HepG2 (cell line): ENCODE measurements around the gene BLOC1S1. TPM values are rescaled to one million over a fixed set of nuclear protein-coding genes. Genes with fewer than 3 reads are reported as not detected.

Source experiments
- ATAD3A ChIP-seq: sonication (generic); formaldehyde crosslinking; IDR thresholded peaks from 2 replicates; pipeline ENCODE4 v1.4.0; 2020; ENCODE audit warnings: missing genetic modification reagents
- ATF7 ChIP-seq, 2 experiments: fragments of 450-650 bp in 1 of 2; sonication (generic) in 1 of 2; formaldehyde crosslinking in 1 of 2; IDR thresholded peaks; 2 replicates each; pipeline versions ENCODE4 v1.4.0 to v1.6.1; 2016 to 2020; ENCODE audit warnings: antibody characterized with exemption in 1 of 2, mild to moderate bottlenecking in 1 of 2, missing genetic modification reagents in 1 of 2
- CBX5 ChIP-seq: sonication (generic); formaldehyde crosslinking; IDR thresholded peaks from 2 replicates; pipeline ENCODE4 v1.4.0; 2020; ENCODE audit warnings: missing genetic modification reagents, borderline replicate concordance
- DNMT1 ChIP-seq: sonication (generic); formaldehyde crosslinking; IDR thresholded peaks from 2 replicates; pipeline ENCODE4 v1.5.1; 2020; ENCODE audit warnings: mild to moderate bottlenecking, missing genetic modification reagents
- GTF2F1 ChIP-seq: fragments of 150-350 bp; IDR thresholded peaks from 2 replicates; pipeline ENCODE4 v1.6.1; 2014; ENCODE audit warnings: low read length
- HDAC1 ChIP-seq: sonication (generic); formaldehyde crosslinking; IDR thresholded peaks from 2 replicates; pipeline ENCODE4 v1.5.1; 2020; ENCODE audit warnings: mild to moderate bottlenecking, missing genetic modification reagents
- HNRNPH1 ChIP-seq: fragments of 200-400 bp; formaldehyde crosslinking; optimal IDR thresholded peaks from 2 replicates; pipeline ENCODE3; 2017; ENCODE audit warnings: mild to moderate bottlenecking, low read depth, low read length
- HNRNPUL1 ChIP-seq: fragments of 200-400 bp; formaldehyde crosslinking; IDR thresholded peaks from 2 replicates; pipeline ENCODE4 v1.6.1; 2017; ENCODE audit warnings: low read depth, mild to moderate bottlenecking, low read length, moderate library complexity
- KDM2A ChIP-seq: sonication (generic); formaldehyde crosslinking; IDR thresholded peaks from 2 replicates; pipeline ENCODE4 v1.4.0; 2020; ENCODE audit warnings: low read depth, missing genetic modification reagents, borderline replicate concordance
- NR2C2 ChIP-seq: sonication (generic); formaldehyde crosslinking; IDR thresholded peaks from 2 replicates; pipeline ENCODE4 v1.4.0; 2020; ENCODE audit warnings: missing genetic modification reagents, mild to moderate bottlenecking, moderate library complexity, borderline replicate concordance
- PBX3 ChIP-seq: sonication (generic); formaldehyde crosslinking; IDR thresholded peaks from 2 replicates; pipeline ENCODE4 v1.8.1; 2023; ENCODE audit warnings: missing genetic modification reagents, inconsistent platforms, borderline replicate concordance
- RCOR2 ChIP-seq: IDR thresholded peaks from 2 replicates; pipeline ENCODE4 v1.6.1; 2016; ENCODE audit warnings: missing biosample characterization, missing genetic modification reagents
- RFX3 ChIP-seq: IDR thresholded peaks from 2 replicates; pipeline ENCODE4 v1.6.1; 2016; ENCODE audit warnings: missing biosample characterization, missing genetic modification reagents
- RFX5 ChIP-seq: IDR thresholded peaks from 2 replicates; pipeline ENCODE4 v1.6.1; 2011; ENCODE audit warnings: low read depth, low read length, improper control_type of control experiment
- U2AF1 ChIP-seq: fragments of 200-400 bp; formaldehyde crosslinking; optimal IDR thresholded peaks from 2 replicates; pipeline ENCODE3; 2017; ENCODE audit warnings: mild to moderate bottlenecking, low read depth, low read length
- ZNF292 ChIP-seq: sonication (generic); formaldehyde crosslinking; IDR thresholded peaks from 2 replicates; pipeline ENCODE4 v1.8.1; 2022; ENCODE audit warnings: mild to moderate bottlenecking, low read depth, missing genetic modification reagents, borderline replicate concordance
- ZNF296 ChIP-seq: sonication (generic); formaldehyde crosslinking; conservative IDR thresholded peaks from 2 replicates; pipeline ENCODE4 v1.5.0; 2020; ENCODE audit warnings: mild to moderate bottlenecking, missing genetic modification reagents
- ZNF768 ChIP-seq: sonication (generic); formaldehyde crosslinking; IDR thresholded peaks from 2 replicates; pipeline ENCODE4 v1.4.0; 2020; ENCODE audit warnings: missing genetic modification reagents
- ZNF841 ChIP-seq: sonication (generic); formaldehyde crosslinking; IDR thresholded peaks from 2 replicates; pipeline ENCODE4 v1.8.1; 2023; ENCODE audit warnings: missing genetic modification reagents, borderline replicate concordance
- polyA plus RNA-seq, 8 experiments: library from polyadenylated mRNA; depleted of rRNA in 3 of 8; stranded (reverse) in 7 of 8; unstranded in 1 of 8; fragments of >200 nt; fragmentation: Illumina TruSeq in 4 of 8; extraction: Trizol in 4 of 8; gene quantifications; 2 replicates each; pipeline versions ENCODE4 v1.2.1 to v1.2.3, GENCODE V29; 2011 to 2016; ENCODE audit warnings: low read depth in 4 of 8, missing spikeins in 1 of 8, mixed read lengths in 1 of 8; ENCODE audit not compliant: insufficient read depth in 1 of 8
- total RNA-seq, 5 experiments: library from RNA; depleted of rRNA; stranded (reverse); fragments of >200 nt; fragmentation: Illumina TruSeq; extraction: Trizol; gene quantifications; 2 replicates each; pipeline ENCODE4 v1.2.3, GENCODE V29; 2016; ENCODE audit warnings: low read depth in 1 of 5
- TF ChIP-seq, protein P1 (sequence below): sonication (generic); formaldehyde crosslinking; IDR thresholded peaks from 2 replicates; pipeline ENCODE4 v1.8.0; 2022; ENCODE audit warnings: mild to moderate bottlenecking, missing genetic modification reagents, moderate library complexity
- TF ChIP-seq, protein P2 (sequence below): sonication (generic); formaldehyde crosslinking; IDR thresholded peaks from 2 replicates; pipeline ENCODE4 v1.4.0; 2020; ENCODE audit warnings: missing genetic modification reagents
- TF ChIP-seq, protein P3 (sequence below): sonication (generic); formaldehyde crosslinking; IDR thresholded peaks from 2 replicates; pipeline ENCODE4 v1.5.1; 2020; ENCODE audit warnings: mild to moderate bottlenecking, missing genetic modification reagents, moderate library complexity
- TF ChIP-seq, protein P4 (sequence below): sonication (generic); formaldehyde crosslinking; IDR thresholded peaks from 2 replicates; pipeline ENCODE4 v1.5.1; 2020; ENCODE audit warnings: missing genetic modification reagents, mild to moderate bottlenecking, borderline replicate concordance

BLOC1S1 gene
- total and polyA plus RNA-seq, 2 of the 13 experiments (the other 11 are each of a cell fraction or from before 2014, with no cell fraction given), result 55.1 to 95.3 TPM

GRCh38 chr12:55715833-55716581, at the start of gene BLOC1S1 (continued):
- TF ChIP-seq, protein P1, sequence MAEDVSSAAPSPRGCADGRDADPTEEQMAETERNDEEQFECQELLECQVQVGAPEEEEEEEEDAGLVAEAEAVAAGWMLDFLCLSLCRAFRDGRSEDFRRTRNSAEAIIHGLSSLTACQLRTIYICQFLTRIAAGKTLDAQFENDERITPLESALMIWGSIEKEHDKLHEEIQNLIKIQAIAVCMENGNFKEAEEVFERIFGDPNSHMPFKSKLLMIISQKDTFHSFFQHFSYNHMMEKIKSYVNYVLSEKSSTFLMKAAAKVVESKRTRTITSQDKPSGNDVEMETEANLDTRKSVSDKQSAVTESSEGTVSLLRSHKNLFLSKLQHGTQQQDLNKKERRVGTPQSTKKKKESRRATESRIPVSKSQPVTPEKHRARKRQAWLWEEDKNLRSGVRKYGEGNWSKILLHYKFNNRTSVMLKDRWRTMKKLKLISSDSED (CRISPR knock-in tag), result no peak
- TF ChIP-seq DNMT1, result no peak
- TF ChIP-seq ZNF292 (CRISPR knock-in tag), result no peak
- no peak for TF ChIP-seq HNRNPUL1
- TF ChIP-seq KDM2A, result peak; percentile 96
- TF ChIP-seq ZNF296, result no peak
- TF ChIP-seq, protein P2, sequence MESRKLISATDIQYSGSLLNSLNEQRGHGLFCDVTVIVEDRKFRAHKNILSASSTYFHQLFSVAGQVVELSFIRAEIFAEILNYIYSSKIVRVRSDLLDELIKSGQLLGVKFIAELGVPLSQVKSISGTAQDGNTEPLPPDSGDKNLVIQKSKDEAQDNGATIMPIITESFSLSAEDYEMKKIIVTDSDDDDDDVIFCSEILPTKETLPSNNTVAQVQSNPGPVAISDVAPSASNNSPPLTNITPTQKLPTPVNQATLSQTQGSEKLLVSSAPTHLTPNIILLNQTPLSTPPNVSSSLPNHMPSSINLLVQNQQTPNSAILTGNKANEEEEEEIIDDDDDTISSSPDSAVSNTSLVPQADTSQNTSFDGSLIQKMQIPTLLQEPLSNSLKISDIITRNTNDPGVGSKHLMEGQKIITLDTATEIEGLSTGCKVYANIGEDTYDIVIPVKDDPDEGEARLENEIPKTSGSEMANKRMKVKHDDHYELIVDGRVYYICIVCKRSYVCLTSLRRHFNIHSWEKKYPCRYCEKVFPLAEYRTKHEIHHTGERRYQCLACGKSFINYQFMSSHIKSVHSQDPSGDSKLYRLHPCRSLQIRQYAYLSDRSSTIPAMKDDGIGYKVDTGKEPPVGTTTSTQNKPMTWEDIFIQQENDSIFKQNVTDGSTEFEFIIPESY (CRISPR knock-in tag), result no peak; the same call in 1 of the 2 replicates
- TF ChIP-seq ATF7 (IDR thresholded peaks at IDR 0.05), result no peak
- no peak for TF ChIP-seq ATF7 (CRISPR knock-in tag; IDR thresholded peaks at IDR 0.05)
- TF ChIP-seq PBX3 (CRISPR knock-in tag), result no peak
- no peak for TF ChIP-seq RCOR2 (CRISPR knock-in tag)
- TF ChIP-seq CBX5 (CRISPR knock-in tag), result peak; percentile 87; the same call in 1 of the 2 replicates
- no peak for TF ChIP-seq ZNF841
- TF ChIP-seq HNRNPH1, result no peak
- peak; percentile 98 for TF ChIP-seq HDAC1
- TF ChIP-seq RFX3 (CRISPR knock-in tag), result no peak
- peak; percentile 71; the same call in 1 of the 2 replicates for TF ChIP-seq GTF2F1
- TF ChIP-seq, protein P3, sequence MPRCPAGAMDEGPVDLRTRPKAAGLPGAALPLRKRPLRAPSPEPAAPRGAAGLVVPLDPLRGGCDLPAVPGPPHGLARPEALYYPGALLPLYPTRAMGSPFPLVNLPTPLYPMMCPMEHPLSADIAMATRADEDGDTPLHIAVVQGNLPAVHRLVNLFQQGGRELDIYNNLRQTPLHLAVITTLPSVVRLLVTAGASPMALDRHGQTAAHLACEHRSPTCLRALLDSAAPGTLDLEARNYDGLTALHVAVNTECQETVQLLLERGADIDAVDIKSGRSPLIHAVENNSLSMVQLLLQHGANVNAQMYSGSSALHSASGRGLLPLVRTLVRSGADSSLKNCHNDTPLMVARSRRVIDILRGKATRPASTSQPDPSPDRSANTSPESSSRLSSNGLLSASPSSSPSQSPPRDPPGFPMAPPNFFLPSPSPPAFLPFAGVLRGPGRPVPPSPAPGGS (CRISPR knock-in tag), result no peak
- peak; percentile 66 for TF ChIP-seq ZNF768 (CRISPR knock-in tag)
- no peak for TF ChIP-seq ATAD3A (CRISPR knock-in tag)
- no peak for TF ChIP-seq U2AF1
- peak; percentile 76; the same call in 1 of the 2 replicates for TF ChIP-seq NR2C2 (CRISPR knock-in tag)
- no peak for TF ChIP-seq RFX5
- TF ChIP-seq, protein P4, sequence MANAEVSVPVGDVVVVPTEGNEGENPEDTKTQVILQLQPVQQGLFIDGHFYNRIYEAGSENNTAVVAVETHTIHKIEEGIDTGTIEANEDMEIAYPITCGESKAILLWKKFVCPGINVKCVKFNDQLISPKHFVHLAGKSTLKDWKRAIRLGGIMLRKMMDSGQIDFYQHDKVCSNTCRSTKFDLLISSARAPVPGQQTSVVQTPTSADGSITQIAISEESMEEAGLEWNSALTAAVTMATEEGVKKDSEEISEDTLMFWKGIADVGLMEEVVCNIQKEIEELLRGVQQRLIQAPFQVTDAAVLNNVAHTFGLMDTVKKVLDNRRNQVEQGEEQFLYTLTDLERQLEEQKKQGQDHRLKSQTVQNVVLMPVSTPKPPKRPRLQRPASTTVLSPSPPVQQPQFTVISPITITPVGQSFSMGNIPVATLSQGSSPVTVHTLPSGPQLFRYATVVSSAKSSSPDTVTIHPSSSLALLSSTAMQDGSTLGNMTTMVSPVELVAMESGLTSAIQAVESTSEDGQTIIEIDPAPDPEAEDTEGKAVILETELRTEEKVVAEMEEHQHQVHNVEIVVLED (CRISPR knock-in tag), result peak; percentile 70
